ENCODE data around the gene OBSCN. TPM values are rescaled to one million over a fixed set of nuclear protein-coding genes. Genes with fewer than 3 reads are reported as not detected.
"Not testable (repeated sequence)": the region's sequence is repeated elsewhere in the genome, so short reads cannot be mapped to it uniquely, and the experiment has no call there.

Gene OBSCN
- total and polyA plus RNA-seq, 9 donors, result 184 to 401 (median 297) TPM

DNA sequence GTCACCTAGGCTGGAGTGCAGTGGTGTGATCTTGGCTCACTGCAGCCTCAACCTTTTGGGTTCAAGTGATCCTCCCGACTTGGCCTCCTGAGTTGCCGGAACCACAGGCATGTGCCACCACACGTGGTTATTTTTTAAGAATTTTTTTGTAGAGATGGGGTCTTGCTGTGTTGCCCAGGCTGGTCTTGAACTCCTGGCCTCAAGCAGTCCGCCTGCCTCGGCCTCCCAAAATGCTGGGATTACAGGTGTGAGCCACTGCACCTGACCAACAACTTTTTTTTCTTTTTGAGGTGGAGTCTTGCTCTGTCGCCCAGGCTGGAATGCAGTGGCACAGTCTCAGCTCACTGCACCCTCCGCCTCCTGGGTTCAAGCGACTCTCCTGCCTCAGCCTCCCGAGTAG lies 13.3 kb downstream of the OBSCN start:
- not testable (repeated sequence) for H3K4me3 ChIP-seq (ENCODE audit: low read length); H3K27me3 ChIP-seq (ENCODE audit: control insufficient read depth, insufficient read depth, low read length); H3K27ac ChIP-seq (ENCODE audit: low read length); DNase-seq
- H3K36me3 ChIP-seq (ENCODE audit: control insufficient read depth, insufficient read depth, low read length), result peaks cover 74% of the 10 kb centered on the region
- H3K4me1 ChIP-seq (ENCODE audit: control insufficient read depth, insufficient read depth, low read length), result peaks cover 14% of the 10 kb centered on the region
- peaks cover 16% of the 10 kb centered on the region for H3K9me3 ChIP-seq (replicated peaks; ENCODE audit: control insufficient read depth, low read depth, low read length)
- WGBS (ENCODE audit: insufficient coverage), result 89% methylated on average over 5 of the region's 9 CpGs

DNA sequence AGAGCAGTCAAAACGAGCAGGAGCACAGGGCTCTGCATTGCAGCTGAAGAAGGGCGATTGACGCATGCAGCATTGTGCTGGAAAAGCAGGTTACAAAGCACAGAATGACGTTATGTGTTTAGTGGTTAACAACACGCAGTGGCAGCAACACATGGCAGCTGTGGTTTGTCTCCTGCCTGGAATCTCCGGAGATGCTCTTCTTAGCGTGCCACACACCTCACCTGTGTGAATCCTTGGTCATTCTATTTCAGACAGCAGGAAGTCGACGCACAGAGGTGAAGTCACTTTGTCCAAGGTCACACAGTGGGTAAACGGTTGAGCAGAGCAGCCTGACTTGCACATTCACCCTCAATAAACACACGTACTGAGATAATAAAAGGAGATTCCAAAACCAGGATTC lies 14.7 kb downstream of the OBSCN start:
- peaks cover 16% of the 10 kb centered on the region for H3K9me3 ChIP-seq (replicated peaks; ENCODE audit: control insufficient read depth, low read depth, low read length)
- H3K27ac ChIP-seq (ENCODE audit: low read length), result no peak overlapping the region
- H3K4me3 ChIP-seq (ENCODE audit: low read length), result no peak overlapping the region
- no peak for DNase-seq
- H3K4me1 ChIP-seq (ENCODE audit: control insufficient read depth, insufficient read depth, low read length), result peaks cover 6% of the 10 kb centered on the region
- H3K36me3 ChIP-seq (ENCODE audit: control insufficient read depth, insufficient read depth, low read length), result peaks cover 77% of the 10 kb centered on the region
- H3K27me3 ChIP-seq (ENCODE audit: control insufficient read depth, insufficient read depth, low read length), result no peaks in the 10 kb centered on the region
- 92% methylated on average over 7 of the region's 11 CpGs for WGBS (ENCODE audit: insufficient coverage)

DNA sequence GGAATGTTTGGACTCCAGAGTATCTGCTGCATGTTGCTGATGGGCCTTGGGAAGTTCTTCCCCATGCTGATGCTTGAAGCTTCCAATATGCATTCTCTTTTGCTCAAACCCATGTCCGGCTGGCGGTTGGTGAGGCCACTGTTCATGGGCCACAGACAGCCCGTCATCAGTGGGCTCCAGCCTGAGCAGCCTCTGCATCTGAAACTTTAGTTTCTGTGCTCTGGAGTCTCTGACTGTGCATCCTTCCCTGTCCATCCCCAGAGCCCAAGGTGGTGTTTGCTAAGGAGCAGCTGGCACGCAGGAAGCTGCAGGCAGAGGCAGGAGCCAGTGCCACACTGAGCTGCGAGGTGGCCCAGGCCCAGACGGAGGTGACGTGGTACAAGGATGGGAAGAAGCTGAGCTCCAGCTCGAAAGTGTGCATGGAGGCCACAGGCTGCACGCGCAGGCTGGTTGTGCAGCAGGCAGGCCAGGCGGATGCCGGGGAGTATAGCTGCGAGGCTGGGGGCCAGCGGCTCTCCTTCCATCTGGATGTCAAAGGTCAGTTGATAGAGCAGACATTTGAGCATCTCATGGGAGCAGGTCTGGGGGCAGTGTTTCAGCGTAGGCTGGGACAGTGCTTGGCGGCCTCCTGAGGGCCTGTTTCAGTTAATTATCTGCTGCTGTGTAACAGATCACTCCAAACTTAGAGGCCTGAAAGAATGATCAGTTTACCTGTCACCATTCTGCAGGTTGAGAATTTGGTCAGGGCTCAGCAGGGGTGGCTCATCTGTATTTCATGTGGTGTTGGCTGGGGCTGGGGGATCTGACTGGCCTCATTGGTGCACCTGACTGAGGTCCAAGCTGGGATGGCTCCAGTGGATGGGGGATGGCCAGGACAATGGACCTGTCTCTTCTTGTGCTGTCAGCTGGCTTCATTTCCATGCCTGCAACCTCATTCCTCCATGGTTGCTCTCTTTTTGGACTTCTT lies 16.6 kb downstream of the OBSCN start:
- WGBS (ENCODE audit: insufficient coverage), result 91% methylated on average over 15 of the region's 16 CpGs
- H3K4me1 ChIP-seq (ENCODE audit: control insufficient read depth, insufficient read depth, low read length), result peaks cover 6% of the 10 kb centered on the region
- peaks cover 65% of the 10 kb centered on the region for H3K36me3 ChIP-seq (ENCODE audit: control insufficient read depth, insufficient read depth, low read length)
- H3K27ac ChIP-seq (ENCODE audit: low read length), result no peak overlapping the region
- peaks cover 16% of the 10 kb centered on the region for H3K9me3 ChIP-seq (replicated peaks; ENCODE audit: control insufficient read depth, low read depth, low read length)
- H3K27me3 ChIP-seq (ENCODE audit: control insufficient read depth, insufficient read depth, low read length), result no peaks in the 10 kb centered on the region
- no peak for DNase-seq
- H3K4me3 ChIP-seq (ENCODE audit: low read length), result no peak overlapping the region

DNA sequence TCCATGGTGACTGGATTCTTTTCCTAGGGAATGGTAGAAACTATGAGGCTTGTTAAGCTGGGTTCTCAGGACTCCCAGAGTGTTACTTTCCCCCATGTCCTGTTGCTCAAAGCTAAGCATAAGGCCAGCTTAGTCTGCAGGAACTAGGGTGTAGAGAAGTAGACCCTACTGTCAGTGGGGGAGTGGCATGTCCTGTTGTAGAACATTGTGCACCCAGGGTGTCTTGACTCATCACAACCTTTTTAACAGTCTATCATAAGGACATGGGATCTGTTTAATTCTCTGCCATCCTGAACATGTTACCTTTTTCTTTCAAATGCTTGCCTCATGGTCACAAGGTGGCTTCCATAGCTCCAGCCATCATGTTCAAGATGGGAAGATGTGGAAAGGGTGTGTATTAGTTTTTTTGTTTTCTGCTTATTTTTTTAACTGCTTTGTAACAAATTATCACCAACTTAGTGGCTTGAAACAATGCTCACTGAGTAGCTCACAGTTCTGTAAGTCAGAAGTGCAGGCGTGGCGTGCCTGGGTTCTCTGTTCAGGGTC lies 17.4 kb downstream of the OBSCN start:
- DNase-seq, result no peak
- no peaks in the 10 kb centered on the region for H3K27me3 ChIP-seq (ENCODE audit: control insufficient read depth, insufficient read depth, low read length)
- peaks cover 16% of the 10 kb centered on the region for H3K9me3 ChIP-seq (replicated peaks; ENCODE audit: control insufficient read depth, low read depth, low read length)
- H3K27ac ChIP-seq (ENCODE audit: low read length), result no peak overlapping the region
- peaks cover 6% of the 10 kb centered on the region for H3K4me1 ChIP-seq (ENCODE audit: control insufficient read depth, insufficient read depth, low read length)
- peaks cover 57% of the 10 kb centered on the region for H3K36me3 ChIP-seq (ENCODE audit: control insufficient read depth, insufficient read depth, low read length)
- no peak overlapping the region for H3K4me3 ChIP-seq (ENCODE audit: low read length)
- 50% methylated on average over 2 of the region's 2 CpGs for WGBS (ENCODE audit: insufficient coverage)

DNA sequence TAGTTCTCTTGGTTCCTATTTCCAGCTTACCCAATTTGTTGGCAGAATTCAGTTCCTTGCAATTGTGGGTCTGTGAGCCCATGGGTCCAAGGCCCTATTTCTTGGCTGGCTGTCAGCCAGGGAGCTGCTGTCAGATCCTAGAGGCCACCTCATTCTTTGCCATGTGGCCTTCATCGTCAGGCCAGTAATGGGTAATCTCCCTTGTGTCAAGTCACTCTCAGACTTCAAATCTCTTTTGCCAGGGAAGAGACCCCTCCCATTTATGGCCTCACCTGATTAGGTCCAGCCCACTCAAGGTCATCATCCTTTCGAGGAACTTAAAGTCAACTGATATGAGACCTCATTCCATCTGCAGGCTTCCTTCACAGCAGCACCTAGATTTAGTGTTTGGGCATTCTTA lies 17.9 kb downstream of the OBSCN start:
- H3K27me3 ChIP-seq (ENCODE audit: control insufficient read depth, insufficient read depth, low read length), result no peaks in the 10 kb centered on the region
- no peak overlapping the region for H3K4me3 ChIP-seq (ENCODE audit: low read length)
- WGBS (ENCODE audit: insufficient coverage), result 50% methylated on average over 1 of the region's 2 CpGs
- H3K27ac ChIP-seq (ENCODE audit: low read length), result no peak overlapping the region
- DNase-seq, result no peak
- H3K4me1 ChIP-seq (ENCODE audit: control insufficient read depth, insufficient read depth, low read length), result peaks cover 6% of the 10 kb centered on the region
- peaks cover 56% of the 10 kb centered on the region for H3K36me3 ChIP-seq (ENCODE audit: control insufficient read depth, insufficient read depth, low read length)
- peaks cover 16% of the 10 kb centered on the region for H3K9me3 ChIP-seq (replicated peaks; ENCODE audit: control insufficient read depth, low read depth, low read length)

DNA sequence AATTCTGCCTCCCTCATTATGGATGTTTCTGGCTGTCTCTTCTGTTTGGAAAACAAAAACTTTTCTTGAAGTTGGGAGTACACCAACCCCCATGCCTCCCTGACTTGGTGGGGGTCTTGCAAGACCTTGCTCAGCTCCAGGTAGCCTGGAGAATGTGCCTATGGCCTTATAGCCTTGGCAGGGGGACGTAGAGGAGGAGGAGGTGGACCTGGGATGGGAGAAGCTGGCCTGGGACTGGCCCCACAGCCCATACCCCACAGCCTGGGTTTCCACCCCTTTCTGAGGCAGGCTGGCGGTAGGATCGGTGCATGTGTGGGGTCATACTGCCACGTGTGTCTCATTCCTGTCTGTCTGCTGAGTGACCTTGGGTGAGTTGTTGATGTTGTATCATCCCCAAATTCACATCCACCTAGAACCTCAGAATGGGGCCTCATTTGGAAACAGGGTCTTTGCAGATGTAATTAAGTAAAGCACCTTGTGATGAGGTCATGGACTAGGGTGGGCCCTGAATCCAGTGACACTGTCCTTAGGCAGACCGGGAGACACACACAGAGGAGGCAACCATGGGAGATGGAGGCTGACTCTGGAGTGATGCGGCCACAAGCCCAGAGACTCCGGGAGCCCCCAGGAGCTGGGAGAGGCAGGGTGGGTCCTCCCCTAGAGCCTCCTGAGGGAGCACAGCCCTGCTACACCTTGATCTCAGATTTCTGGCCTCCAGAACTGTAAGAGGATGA lies 18.5 kb downstream of the OBSCN start:
- Histone ChIP-seq H3K36me3 (ENCODE audit: control insufficient read depth, insufficient read depth, low read length) (peaks cover 53% of the 10 kb centered on the region), H3K4me1 (ENCODE audit: control insufficient read depth, insufficient read depth, low read length) (peaks cover 6% of the 10 kb centered on the region), H3K4me3 (ENCODE audit: low read length) (no peak overlapping the region), H3K27me3 (ENCODE audit: control insufficient read depth, insufficient read depth, low read length) (no peaks in the 10 kb centered on the region), H3K9me3 (replicated peaks; ENCODE audit: control insufficient read depth, low read depth, low read length) (peaks cover 16% of the 10 kb centered on the region), H3K27ac (ENCODE audit: low read length) (no peak overlapping the region)
- no peak for DNase-seq
- 88% methylated on average over 3 of the region's 7 CpGs for WGBS (ENCODE audit: insufficient coverage)

DNA sequence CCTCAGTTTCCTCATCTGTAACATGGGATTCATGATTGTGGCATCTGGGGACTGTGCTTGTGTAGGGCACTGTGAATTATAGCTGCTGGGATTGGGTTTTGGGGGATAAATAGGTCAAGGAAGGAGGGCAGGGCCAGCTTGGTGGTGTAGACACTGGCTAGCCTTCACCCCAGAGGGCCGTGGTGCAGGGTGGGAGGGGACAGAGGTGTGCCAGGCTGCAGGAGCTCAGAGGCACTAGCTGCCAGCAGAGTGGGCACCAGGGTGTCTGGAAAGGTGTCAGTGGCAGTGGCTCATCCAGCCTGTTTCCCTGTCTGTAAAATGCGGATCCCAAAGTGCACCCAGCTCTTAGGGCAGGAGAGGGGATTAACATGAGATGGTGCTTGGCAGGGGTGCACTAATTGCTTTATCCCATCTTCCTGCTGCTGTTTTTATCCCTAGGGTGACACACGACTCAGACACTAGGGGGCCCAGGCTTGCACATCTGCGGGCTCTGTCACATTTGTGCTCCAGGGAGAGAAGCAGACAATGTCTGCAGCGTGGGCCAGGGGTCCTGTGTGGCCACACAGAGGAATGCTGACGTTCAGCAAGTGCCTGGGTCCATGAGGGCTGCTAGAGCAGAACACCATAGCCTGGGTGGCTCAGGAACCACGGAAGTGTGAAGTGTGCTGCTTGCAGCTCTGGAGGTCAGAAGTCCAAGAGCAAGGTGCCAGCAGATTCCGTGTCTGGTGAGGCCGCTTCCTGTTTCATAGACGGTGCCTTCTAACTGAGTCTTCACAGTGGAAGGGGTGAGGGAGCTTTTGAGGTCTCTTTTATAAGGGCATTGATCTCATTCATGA lies 19.3 kb downstream of the OBSCN start:
- WGBS (ENCODE audit: insufficient coverage), result 47% methylated on average over 7 of the region's 10 CpGs
- Histone ChIP-seq H3K9me3 (replicated peaks; ENCODE audit: control insufficient read depth, low read depth, low read length) (peaks cover 16% of the 10 kb centered on the region), H3K4me3 (ENCODE audit: low read length) (no peak overlapping the region), H3K27me3 (ENCODE audit: control insufficient read depth, insufficient read depth, low read length) (no peaks in the 10 kb centered on the region), H3K4me1 (ENCODE audit: control insufficient read depth, insufficient read depth, low read length) (peaks cover 6% of the 10 kb centered on the region), H3K36me3 (ENCODE audit: control insufficient read depth, insufficient read depth, low read length) (peaks cover 52% of the 10 kb centered on the region), H3K27ac (ENCODE audit: low read length) (no peak overlapping the region)
- no peak for DNase-seq

DNA sequence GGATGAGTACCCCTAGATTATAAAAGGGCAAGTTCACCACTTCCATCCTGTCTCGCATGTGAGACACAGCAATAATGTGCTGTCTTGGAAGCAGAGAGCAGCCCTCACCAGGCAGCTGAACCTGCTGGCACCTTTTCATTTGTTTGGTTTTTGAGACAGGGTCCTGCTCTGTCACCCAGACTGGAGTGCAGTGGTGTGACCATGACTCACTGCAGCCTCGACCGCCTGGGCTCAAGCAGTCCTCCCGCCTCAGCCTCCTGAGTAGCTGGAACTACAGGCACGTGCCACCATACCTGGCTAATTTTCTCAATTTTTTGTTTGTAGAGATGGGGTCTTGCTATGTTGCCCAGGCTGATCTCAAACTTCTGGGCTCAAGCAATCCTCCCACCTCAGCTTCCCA lies 20.3 kb downstream of the OBSCN start:
- H3K4me3 ChIP-seq (ENCODE audit: low read length); H3K27me3 ChIP-seq (ENCODE audit: control insufficient read depth, insufficient read depth, low read length); H3K4me1 ChIP-seq (ENCODE audit: control insufficient read depth, insufficient read depth, low read length); H3K27ac ChIP-seq (ENCODE audit: low read length); DNase-seq: not testable (repeated sequence)
- WGBS (ENCODE audit: insufficient coverage), result no CpG with 5 or more reads among the region's 5 CpGs
- H3K36me3 ChIP-seq (ENCODE audit: control insufficient read depth, insufficient read depth, low read length), result peaks cover 47% of the 10 kb centered on the region
- peaks cover 16% of the 10 kb centered on the region for H3K9me3 ChIP-seq (replicated peaks; ENCODE audit: control insufficient read depth, low read depth, low read length)

DNA sequence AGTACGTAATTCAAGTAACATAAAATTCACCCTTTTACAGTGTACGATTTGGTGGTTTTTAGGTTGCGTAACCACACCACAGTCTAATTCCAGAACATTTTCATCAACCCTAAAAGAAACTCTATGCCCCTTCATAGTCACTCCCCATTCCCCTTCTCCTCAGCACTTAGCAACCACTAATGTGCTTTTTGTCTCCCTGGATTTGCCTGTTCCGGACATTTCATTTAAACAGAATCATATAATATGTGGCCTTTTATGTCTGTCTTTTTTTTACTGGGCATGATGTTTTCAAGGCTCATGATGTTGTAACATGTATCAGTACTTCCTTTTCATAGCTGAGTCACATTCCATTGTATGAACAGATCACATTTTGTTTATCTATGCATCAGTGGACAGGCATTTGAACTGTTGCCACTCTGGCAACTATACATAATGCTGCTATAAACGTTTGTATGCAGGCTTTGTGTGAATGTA lies 20.8 kb downstream of the OBSCN start:
- Histone ChIP-seq H3K4me3 (ENCODE audit: low read length) (no peak overlapping the region), H3K27me3 (ENCODE audit: control insufficient read depth, insufficient read depth, low read length) (no peaks in the 10 kb centered on the region), H3K4me1 (ENCODE audit: control insufficient read depth, insufficient read depth, low read length) (peaks cover 4% of the 10 kb centered on the region), H3K27ac (ENCODE audit: low read length) (no peak overlapping the region), H3K9me3 (replicated peaks; ENCODE audit: control insufficient read depth, low read depth, low read length) (peaks cover 16% of the 10 kb centered on the region), H3K36me3 (ENCODE audit: control insufficient read depth, insufficient read depth, low read length) (peaks cover 43% of the 10 kb centered on the region)
- whole genome bisulfite sequencing (ENCODE audit: insufficient coverage), result 85% methylated on average over 3 of the region's 5 CpGs
- DNase-seq, result no peak

Data from muscle of leg (tissue), 11 donors.